HEK293 (cell line): ENCODE data around the gene HOTAIR.

ENCODE experiments used
- HOXD13 ChIP-seq: sonication (generic); formaldehyde crosslinking; IDR thresholded peaks from 2 replicates; pipeline ENCODE4 v1.8.0; 2022; ENCODE audit warnings: missing genetic modification reagents, borderline replicate concordance
- MZF1 ChIP-seq: fragments of 450-650 bp; formaldehyde crosslinking; IDR thresholded peaks from 2 replicates; pipeline ENCODE4 v1.5.1; 2017; ENCODE audit warnings: missing biosample characterization, missing genetic modification characterization, borderline replicate concordance
- ZBTB17 ChIP-seq: fragments of 450-650 bp; formaldehyde crosslinking; IDR thresholded peaks from 2 replicates; pipeline ENCODE4 v1.5.1; 2016; ENCODE audit warnings: missing biosample characterization, missing genetic modification characterization
- ZNF10 ChIP-seq: fragments of 450-650 bp; formaldehyde crosslinking; IDR thresholded peaks from 2 replicates; pipeline ENCODE4 v1.5.1; 2017; ENCODE audit warnings: missing biosample characterization, missing genetic modification characterization
- ZNF202 ChIP-seq: fragments of 450-650 bp; formaldehyde crosslinking; IDR thresholded peaks from 2 replicates; pipeline ENCODE4 v1.5.1; 2016; ENCODE audit warnings: missing biosample characterization, missing genetic modification characterization, borderline replicate concordance
- ZNF292 ChIP-seq: fragments of 450-650 bp; formaldehyde crosslinking; IDR thresholded peaks from 2 replicates; pipeline ENCODE4 v1.5.1; 2016; ENCODE audit warnings: low read depth, missing biosample characterization, missing genetic modification characterization, borderline replicate concordance
- ZNF777 ChIP-seq: fragments of 450-650 bp; formaldehyde crosslinking; IDR thresholded peaks from 2 replicates; pipeline ENCODE4 v1.5.1; 2017; ENCODE audit warnings: missing biosample characterization, missing genetic modification characterization, borderline replicate concordance
- TF ChIP-seq, protein P1 (sequence below): fragments of 450-650 bp; formaldehyde crosslinking; IDR thresholded peaks from 2 replicates; pipeline ENCODE4 v1.5.1; 2016; ENCODE audit warnings: missing biosample characterization, missing genetic modification characterization
- TF ChIP-seq, protein P2 (sequence below): fragments of 450-650 bp; formaldehyde crosslinking; IDR thresholded peaks from 2 replicates; pipeline ENCODE4 v1.5.1; 2016; ENCODE audit warnings: missing biosample characterization, missing genetic modification characterization
- TF ChIP-seq, protein P3 (sequence below): fragments of 450-650 bp; formaldehyde crosslinking; IDR thresholded peaks from 2 replicates; pipeline ENCODE4 v1.5.1; 2016; ENCODE audit warnings: missing biosample characterization, missing genetic modification characterization

DNA sequence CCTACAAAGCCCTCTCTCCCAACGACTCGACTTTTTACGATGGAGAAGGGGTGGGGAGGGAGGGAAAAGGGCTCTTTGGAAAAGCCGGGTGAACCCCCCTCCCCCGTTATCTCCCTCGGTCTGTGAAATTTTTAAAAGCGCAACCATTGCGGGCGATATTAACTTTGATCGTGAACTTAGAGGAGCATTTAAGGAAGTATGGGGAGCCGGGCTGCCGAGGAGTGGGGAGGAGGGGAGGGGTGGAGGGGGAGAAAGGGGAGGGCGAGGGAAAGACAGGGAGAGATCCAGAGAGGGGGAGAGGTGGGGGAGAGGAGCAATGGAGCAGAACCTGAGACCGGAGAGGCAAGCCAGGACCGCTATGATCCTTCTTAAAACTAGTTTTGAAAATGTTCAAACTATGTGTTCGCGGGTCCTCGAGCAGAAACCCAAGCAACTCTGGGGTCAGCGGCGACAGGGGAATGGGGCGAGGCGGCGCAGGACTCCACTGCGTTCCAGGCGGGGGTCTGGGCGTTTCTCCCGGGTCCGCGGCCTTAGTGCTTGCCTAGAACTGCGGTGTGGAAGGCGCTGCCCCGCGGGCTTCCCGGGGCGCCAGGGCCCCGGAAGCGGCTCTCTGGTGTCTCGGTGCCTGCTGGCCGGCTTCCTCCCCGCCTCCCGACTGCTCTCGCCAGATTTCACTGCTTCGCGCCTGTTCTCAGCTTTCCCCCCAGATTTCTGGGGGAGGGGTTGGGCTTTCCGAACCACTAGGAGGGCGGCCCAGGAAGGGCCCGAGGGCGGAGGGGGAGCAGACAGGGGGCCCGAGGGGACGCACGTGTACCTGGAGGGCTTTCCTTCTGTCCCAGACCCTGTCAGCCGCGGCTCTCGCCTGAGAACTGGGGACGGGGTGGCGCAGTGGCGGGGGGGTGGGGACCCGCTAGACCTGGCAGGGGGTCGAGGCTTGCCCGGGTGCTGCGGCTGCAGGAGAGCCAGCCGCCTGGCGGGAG is at the start of gene HOTAIR:
- TF ChIP-seq ZBTB17 (tag by site-specific recombination) = 0 out of 2 replicates have a peak, but pooled peaks have one; percentile 51
- TF ChIP-seq ZNF777 (tag by site-specific recombination) = no peak
- TF ChIP-seq ZNF292 (tag by site-specific recombination) = no peak
- TF ChIP-seq MZF1 = 0 out of 2 replicates have a peak, but pooled peaks have one; percentile 22
- TF ChIP-seq, protein P1, sequence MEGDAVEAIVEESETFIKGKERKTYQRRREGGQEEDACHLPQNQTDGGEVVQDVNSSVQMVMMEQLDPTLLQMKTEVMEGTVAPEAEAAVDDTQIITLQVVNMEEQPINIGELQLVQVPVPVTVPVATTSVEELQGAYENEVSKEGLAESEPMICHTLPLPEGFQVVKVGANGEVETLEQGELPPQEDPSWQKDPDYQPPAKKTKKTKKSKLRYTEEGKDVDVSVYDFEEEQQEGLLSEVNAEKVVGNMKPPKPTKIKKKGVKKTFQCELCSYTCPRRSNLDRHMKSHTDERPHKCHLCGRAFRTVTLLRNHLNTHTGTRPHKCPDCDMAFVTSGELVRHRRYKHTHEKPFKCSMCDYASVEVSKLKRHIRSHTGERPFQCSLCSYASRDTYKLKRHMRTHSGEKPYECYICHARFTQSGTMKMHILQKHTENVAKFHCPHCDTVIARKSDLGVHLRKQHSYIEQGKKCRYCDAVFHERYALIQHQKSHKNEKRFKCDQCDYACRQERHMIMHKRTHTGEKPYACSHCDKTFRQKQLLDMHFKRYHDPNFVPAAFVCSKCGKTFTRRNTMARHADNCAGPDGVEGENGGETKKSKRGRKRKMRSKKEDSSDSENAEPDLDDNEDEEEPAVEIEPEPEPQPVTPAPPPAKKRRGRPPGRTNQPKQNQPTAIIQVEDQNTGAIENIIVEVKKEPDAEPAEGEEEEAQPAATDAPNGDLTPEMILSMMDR (tag by site-specific recombination) = no peak
- no peak for TF ChIP-seq ZNF202
- TF ChIP-seq, protein P2, sequence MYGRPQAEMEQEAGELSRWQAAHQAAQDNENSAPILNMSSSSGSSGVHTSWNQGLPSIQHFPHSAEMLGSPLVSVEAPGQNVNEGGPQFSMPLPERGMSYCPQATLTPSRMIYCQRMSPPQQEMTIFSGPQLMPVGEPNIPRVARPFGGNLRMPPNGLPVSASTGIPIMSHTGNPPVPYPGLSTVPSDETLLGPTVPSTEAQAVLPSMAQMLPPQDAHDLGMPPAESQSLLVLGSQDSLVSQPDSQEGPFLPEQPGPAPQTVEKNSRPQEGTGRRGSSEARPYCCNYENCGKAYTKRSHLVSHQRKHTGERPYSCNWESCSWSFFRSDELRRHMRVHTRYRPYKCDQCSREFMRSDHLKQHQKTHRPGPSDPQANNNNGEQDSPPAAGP (tag by site-specific recombination) = no peak
- TF ChIP-seq ZNF10 (tag by site-specific recombination) = no peak
- TF ChIP-seq, protein P3, sequence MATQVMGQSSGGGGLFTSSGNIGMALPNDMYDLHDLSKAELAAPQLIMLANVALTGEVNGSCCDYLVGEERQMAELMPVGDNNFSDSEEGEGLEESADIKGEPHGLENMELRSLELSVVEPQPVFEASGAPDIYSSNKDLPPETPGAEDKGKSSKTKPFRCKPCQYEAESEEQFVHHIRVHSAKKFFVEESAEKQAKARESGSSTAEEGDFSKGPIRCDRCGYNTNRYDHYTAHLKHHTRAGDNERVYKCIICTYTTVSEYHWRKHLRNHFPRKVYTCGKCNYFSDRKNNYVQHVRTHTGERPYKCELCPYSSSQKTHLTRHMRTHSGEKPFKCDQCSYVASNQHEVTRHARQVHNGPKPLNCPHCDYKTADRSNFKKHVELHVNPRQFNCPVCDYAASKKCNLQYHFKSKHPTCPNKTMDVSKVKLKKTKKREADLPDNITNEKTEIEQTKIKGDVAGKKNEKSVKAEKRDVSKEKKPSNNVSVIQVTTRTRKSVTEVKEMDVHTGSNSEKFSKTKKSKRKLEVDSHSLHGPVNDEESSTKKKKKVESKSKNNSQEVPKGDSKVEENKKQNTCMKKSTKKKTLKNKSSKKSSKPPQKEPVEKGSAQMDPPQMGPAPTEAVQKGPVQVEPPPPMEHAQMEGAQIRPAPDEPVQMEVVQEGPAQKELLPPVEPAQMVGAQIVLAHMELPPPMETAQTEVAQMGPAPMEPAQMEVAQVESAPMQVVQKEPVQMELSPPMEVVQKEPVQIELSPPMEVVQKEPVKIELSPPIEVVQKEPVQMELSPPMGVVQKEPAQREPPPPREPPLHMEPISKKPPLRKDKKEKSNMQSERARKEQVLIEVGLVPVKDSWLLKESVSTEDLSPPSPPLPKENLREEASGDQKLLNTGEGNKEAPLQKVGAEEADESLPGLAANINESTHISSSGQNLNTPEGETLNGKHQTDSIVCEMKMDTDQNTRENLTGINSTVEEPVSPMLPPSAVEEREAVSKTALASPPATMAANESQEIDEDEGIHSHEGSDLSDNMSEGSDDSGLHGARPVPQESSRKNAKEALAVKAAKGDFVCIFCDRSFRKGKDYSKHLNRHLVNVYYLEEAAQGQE (tag by site-specific recombination) = 0 out of 2 replicates have a peak, but pooled peaks have one; percentile 11
- no peak for TF ChIP-seq HOXD13
